Colonic mucosa (tissue), 4 donors: Measurements from ENCODE around the gene GNAQ. TPM values are rescaled to one million over a fixed set of nuclear protein-coding genes. Genes with fewer than 3 reads are reported as not detected.

ENCODE experiments used
- DNase-seq: peaks from one replicate; pipeline ENCODE4 v3.0.0-alpha.2; 2020
- H3K27ac ChIP-seq: fragments of 200-600 bp; one replicate; pipeline ENCODE4 v1.8.0; 2021
- H3K27me3 ChIP-seq: fragments of 200-600 bp; one replicate; pipeline ENCODE4 v1.8.0; 2021
- H3K36me3 ChIP-seq: fragments of 200-600 bp; one replicate; pipeline ENCODE4 v1.8.0; 2021
- H3K4me1 ChIP-seq: fragments of 200-600 bp; one replicate; pipeline ENCODE4 v1.8.0; 2021; ENCODE audit warnings: mild to moderate bottlenecking
- H3K4me3 ChIP-seq: fragments of 200-600 bp; one replicate; pipeline ENCODE4 v1.8.0; 2021
- H3K9ac ChIP-seq, 2 donors: one replicate each; pipeline ENCODE4 v1.7.0; 2013; ENCODE audit warnings: control low read depth in 2 of 2, low read depth in 2 of 2, low read length in 2 of 2
- H3K9me3 ChIP-seq: fragments of 200-600 bp; one replicate; pipeline ENCODE4 v1.8.0; 2021
- intact Hi-C: fragments of 100-400 bp; cut with DNase I; formaldehyde crosslinking; loops from one replicate; pipeline ENCODE4 v1.14.1; 2022
- total RNA-seq, 2 donors: library from RNA; stranded (reverse); fragmentation: NEBNext Ultra II Directional in 1 of 2; extraction: Animal tissue kit (Norgen Biotek cat#: 25700) in 1 of 2; gene quantifications; one replicate each; pipeline ENCODE4 v1.2.1, GENCODE V29; 2021
- TF ChIP-seq, protein P1 (sequence below): fragments of 200-600 bp; IDR thresholded peaks from one replicate; pipeline ENCODE4 v1.8.0; 2022; ENCODE audit warnings: antibody characterized with exemption, mild to moderate bottlenecking
- donor health status: healthy.
- donor health status: DM: no; HTN: no; CAD: no.
- donor health status: DM: no; HTN: no; CAD: no.

GNAQ gene
- total RNA-seq, 2 donors from 2014 or later, result 75.6 to 105 TPM

DNA sequence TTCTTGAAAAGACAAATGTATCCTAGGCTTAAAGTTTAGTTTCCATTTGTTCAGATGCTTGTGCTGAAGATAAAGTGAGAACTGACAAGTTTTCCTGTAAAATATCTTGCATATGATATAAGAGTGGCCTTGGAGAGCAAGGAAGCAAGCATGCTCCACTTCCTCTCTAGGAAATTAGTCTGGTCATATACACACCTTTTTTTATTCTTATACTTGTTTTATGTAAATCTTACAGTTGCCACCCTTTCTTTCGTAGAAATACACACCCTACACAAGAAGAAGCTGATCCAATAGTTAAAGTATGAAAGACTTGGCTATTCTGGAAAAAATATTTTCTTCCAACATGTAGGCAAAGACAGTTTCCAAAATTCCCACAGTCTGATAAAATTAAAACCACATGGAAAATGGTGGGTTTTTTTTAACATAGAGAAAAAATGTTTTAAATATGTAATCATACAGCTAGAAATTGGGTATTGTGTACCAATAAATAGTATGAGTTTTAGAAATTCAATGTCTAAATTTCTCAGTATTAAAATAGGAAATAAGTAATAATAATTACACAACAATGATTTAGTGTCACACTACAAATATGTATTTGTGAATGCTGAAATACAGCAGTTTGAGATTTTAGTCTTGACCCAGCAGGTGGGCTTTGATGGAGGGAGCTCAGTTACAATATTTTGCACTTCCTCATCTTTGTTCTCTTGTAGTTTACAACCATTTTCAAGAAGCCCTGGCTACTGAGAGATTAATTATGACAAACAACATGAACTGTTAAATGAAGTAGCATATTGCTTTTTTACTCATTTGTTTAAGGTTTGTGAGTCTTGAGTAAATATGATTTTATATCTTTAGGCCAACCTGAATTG is 197.8 kb downstream of the GNAQ start:
- DNase-seq, result no peak
- intact Hi-C loops, result no loop called here
- Histone ChIP-seq H3K36me3 (no peaks in the 10 kb centered on the region), H3K4me1 (peaks cover 14% of the 10 kb centered on the region), H3K4me3 (no peak overlapping the region), H3K9me3 (no peaks in the 10 kb centered on the region), H3K27ac (peak overlapping the region; percentile 10), H3K9ac (no peak overlapping the region), H3K27me3 (no peaks in the 10 kb centered on the region)
- TF ChIP-seq, protein P1, sequence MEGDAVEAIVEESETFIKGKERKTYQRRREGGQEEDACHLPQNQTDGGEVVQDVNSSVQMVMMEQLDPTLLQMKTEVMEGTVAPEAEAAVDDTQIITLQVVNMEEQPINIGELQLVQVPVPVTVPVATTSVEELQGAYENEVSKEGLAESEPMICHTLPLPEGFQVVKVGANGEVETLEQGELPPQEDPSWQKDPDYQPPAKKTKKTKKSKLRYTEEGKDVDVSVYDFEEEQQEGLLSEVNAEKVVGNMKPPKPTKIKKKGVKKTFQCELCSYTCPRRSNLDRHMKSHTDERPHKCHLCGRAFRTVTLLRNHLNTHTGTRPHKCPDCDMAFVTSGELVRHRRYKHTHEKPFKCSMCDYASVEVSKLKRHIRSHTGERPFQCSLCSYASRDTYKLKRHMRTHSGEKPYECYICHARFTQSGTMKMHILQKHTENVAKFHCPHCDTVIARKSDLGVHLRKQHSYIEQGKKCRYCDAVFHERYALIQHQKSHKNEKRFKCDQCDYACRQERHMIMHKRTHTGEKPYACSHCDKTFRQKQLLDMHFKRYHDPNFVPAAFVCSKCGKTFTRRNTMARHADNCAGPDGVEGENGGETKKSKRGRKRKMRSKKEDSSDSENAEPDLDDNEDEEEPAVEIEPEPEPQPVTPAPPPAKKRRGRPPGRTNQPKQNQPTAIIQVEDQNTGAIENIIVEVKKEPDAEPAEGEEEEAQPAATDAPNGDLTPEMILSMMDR, result no peak

DNA sequence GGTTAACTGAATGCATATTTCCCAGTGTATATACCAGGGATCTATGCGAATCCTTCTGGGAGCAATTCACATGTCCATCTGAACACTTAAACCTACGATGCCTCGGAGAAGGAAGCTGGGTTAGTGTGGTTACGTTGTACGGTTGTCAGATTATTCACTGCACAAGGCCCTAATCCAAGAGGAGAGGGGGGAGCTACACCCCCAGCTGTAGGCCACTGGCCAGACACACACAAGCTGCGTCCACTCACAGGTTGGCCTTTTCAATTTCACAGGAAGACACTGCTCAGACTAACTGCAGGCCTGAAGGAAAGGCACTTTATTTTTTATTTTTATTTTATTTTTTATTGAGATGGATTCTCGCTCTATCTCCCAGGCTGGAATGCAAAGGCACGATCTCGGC is 199.0 kb downstream of the GNAQ start:
- peaks cover 14% of the 10 kb centered on the region for H3K4me1 ChIP-seq
- intact Hi-C loops, result no loop called here
- no peak overlapping the region for H3K9ac ChIP-seq
- H3K4me3 ChIP-seq, result no peak overlapping the region
- no peaks in the 10 kb centered on the region for H3K36me3 ChIP-seq
- DNase-seq, result no peak
- H3K27ac ChIP-seq, result no peak overlapping the region
- TF ChIP-seq, protein P1, result no peak
- no peaks in the 10 kb centered on the region for H3K27me3 ChIP-seq
- no peaks in the 10 kb centered on the region for H3K9me3 ChIP-seq

DNA sequence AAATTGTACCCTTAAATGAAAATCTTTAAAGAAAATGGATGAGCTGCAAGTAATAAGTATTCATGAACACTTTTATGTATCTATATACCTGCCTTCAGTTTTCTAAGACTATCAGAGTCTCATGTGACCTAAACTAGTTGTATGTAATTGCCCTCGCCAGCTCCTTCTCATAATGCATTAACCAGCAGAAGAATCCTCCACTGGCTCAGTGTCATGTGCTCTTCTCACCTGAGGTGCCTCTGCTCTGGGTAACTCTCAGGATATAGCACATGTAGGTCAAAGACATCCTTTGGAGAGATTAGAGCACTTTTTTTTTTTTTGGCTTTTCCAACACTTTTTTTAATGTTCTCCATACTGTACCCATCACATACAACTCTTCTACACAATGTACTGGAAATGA is 199.8 kb downstream of the GNAQ start:
- H3K4me3 ChIP-seq, result no peak overlapping the region
- H3K27ac ChIP-seq, result no peak overlapping the region
- TF ChIP-seq, protein P1, result no peak
- H3K9ac ChIP-seq, result no peak overlapping the region
- H3K36me3 ChIP-seq, result no peaks in the 10 kb centered on the region
- H3K4me1 ChIP-seq, result peaks cover 14% of the 10 kb centered on the region
- DNase-seq, result no peak
- H3K27me3 ChIP-seq, result no peaks in the 10 kb centered on the region
- no peaks in the 10 kb centered on the region for H3K9me3 ChIP-seq
- intact Hi-C loops, result no loop called here

DNA sequence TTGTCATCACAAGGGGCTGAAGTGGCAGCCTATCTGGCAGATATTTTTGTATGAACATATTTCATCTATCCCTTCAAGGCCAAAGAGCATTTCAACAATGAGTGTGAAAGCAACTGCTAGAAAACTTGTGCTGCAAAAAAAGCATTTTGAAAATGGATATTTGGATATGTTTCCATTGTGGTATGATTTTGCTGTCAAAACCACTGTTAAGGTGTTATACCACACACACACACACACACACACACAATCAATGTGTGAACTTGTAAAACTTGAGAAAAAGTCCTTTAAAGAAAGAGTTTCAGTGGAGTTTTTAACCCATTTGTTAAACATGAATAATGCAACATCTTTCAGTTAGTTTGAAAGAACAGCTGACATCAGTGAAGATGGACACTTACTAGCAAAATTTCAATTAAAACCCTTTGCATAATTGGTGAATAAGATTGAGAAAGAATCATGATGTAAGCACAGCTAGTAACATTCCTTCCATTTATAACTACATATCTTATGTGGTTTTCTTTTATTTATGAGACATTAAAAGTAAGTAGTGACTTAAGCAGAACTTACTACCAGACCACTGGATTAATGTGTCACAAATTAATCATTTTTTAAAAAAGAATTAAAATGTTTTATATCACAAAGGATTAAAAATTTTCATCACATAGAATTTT is 200.9 kb downstream of the GNAQ start:
- intact Hi-C loops, result no loop called here
- TF ChIP-seq, protein P1, result no peak
- Histone ChIP-seq H3K27me3 (no peaks in the 10 kb centered on the region), H3K4me3 (no peak overlapping the region), H3K9me3 (no peaks in the 10 kb centered on the region), H3K27ac (no peak overlapping the region), H3K36me3 (no peaks in the 10 kb centered on the region), H3K9ac (no peak overlapping the region), H3K4me1 (peaks cover 11% of the 10 kb centered on the region)
- no peak for DNase-seq

DNA sequence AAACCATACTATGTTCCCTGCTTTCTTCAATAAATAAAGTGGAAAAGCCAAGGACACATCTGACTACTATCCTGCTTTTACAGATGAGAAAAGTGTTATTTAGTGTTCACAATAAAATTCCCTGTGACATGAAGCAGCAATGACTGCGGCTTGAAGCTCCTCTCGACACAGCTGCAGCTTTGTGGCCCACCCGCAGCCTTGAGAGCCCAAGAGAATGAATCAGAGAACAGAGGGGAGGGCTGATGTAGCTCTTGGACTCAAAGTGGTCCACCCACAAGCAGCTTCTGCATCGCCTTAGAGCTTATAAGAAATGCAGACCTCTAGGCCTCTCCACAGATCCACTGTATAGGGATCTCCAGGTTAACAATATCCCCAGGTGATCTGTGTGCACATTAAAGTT is 202.2 kb downstream of the GNAQ start:
- peaks cover 7% of the 10 kb centered on the region for H3K4me1 ChIP-seq
- no peak overlapping the region for H3K27ac ChIP-seq
- H3K9me3 ChIP-seq, result no peaks in the 10 kb centered on the region
- intact Hi-C loops, result no loop called here
- no peaks in the 10 kb centered on the region for H3K36me3 ChIP-seq
- no peak for DNase-seq
- no peaks in the 10 kb centered on the region for H3K27me3 ChIP-seq
- H3K9ac ChIP-seq, result no peak overlapping the region
- H3K4me3 ChIP-seq, result no peak overlapping the region
- TF ChIP-seq, protein P1, result no peak
